Omental fat pad (tissue), 4 donors: ENCODE data around the gene RIPK4. TPM values are rescaled to one million over a fixed set of nuclear protein-coding genes. Genes with fewer than 3 reads are reported as not detected.
"Not testable (repeated sequence)": the region's sequence is repeated elsewhere in the genome, so short reads cannot be mapped to it uniquely, and the experiment has no call there.

Experiments
- ATAC-seq: fragments of 150-250 bp; one replicate; pipeline ENCODE4 v1.9.1; 2016; ENCODE audit warnings: mild to moderate bottlenecking, moderate library complexity; ENCODE audit not compliant: low FRiP score
- DNase-seq: peaks from one replicate; pipeline ENCODE4 v3.0.0-alpha.2; 2019; ENCODE audit warnings: low spot score
- CTCF ChIP-seq, 3 donors: fragments of 450-650 bp; IDR thresholded peaks; one replicate each; pipeline ENCODE4 v1.5.1; 2016 to 2017; ENCODE audit warnings: antibody characterized with exemption in 3 of 3, mild to moderate bottlenecking in 3 of 3, moderate library complexity in 2 of 3
- total RNA-seq, 4 donors: library from RNA; depleted of rRNA; stranded (reverse); fragments of >200 nt; gene quantifications; one replicate each; pipeline ENCODE4 v1.1.0, GENCODE V29; 2016

Gene RIPK4
- total RNA-seq, 4 donors from 2014 or later, result 2.5 to 17.7 (median 4.9) TPM; not detected in 1

- ATAC-seq, result peak; percentile 12
- no peak for TF ChIP-seq CTCF (IDR thresholded peaks at IDR 0.05)
- DNase-seq, result no peak
These were observed 44.5 kb downstream of the RIPK4 start for GRCh38 chr21:41722052-41723018.

- DNase-seq (no peak), ATAC-seq (no peak)
- no peak for TF ChIP-seq CTCF (IDR thresholded peaks at IDR 0.05)
These were observed 46.6 kb downstream of the RIPK4 start for GRCh38 chr21:41720250-41720649.

GRCh38 chr21:41719691-41720090 lies 47.2 kb downstream of the RIPK4 start:
- ATAC-seq (no peak), DNase-seq (no peak)
- no peak for TF ChIP-seq CTCF (IDR thresholded peaks at IDR 0.05)

- no peak for TF ChIP-seq CTCF (IDR thresholded peaks at IDR 0.05)
- DNase-seq, result no peak
- ATAC-seq, result no peak
These were observed 49.1 kb downstream of the RIPK4 start for GRCh38 chr21:41717573-41718330.

GRCh38 chr21:41716751-41717150 lies 50.1 kb downstream of the RIPK4 start:
- DNase-seq (no peak), ATAC-seq (no peak)
- no peak for TF ChIP-seq CTCF (IDR thresholded peaks at IDR 0.05)

- no peak for DNase-seq
- peak; percentile 25 for ATAC-seq
- TF ChIP-seq CTCF (IDR thresholded peaks at IDR 0.05), result no peak
These were observed 51.1 kb downstream of the RIPK4 start for GRCh38 chr21:41715649-41716281.

- ATAC-seq, DNase-seq: not testable (repeated sequence)
These were observed 52.5 kb downstream of the RIPK4 start for GRCh38 chr21:41714299-41714865.
